ENCODE measurements around the gene TIMP2. TPM values are rescaled to one million over a fixed set of nuclear protein-coding genes. Genes with fewer than 3 reads are reported as not detected.

TIMP2 gene
- total RNA-seq: under 1 TPM; 0.35 to 0.43 TPM

GRCh38 chr17:78925234-78925633 is at the start of gene TIMP2:
TSS of gene TIMP2 (minus strand) at chr17:78925387. CDS start at chr17:78925088, 299 bp downstream.
- Mint-ChIP-seq H3K4me1 (ENCODE audit: low read depth) (peaks cover 14% of the 10 kb centered on the region), H3K9me3 (no peaks in the 10 kb centered on the region), H3K4me3 (no peak within 1 kb of the TSS), H3K36me3 (ENCODE audit: low read depth) (no peaks in the 10 kb centered on the region), H3K27ac (no peak within 1 kb of the TSS), H3K27me3 (ENCODE audit: low read depth) (peaks cover 8% of the 10 kb centered on the region)
- DNase-seq: peak; percentile 72
- CTCF ChIA-PET: no interaction called here
- intact Hi-C loops (cut with micrococcal nuclease): loop anchor here (1.0 kb wide), 1 partner anchor 60 kb away; no protein-coding TSS in a partner anchor

DNA sequence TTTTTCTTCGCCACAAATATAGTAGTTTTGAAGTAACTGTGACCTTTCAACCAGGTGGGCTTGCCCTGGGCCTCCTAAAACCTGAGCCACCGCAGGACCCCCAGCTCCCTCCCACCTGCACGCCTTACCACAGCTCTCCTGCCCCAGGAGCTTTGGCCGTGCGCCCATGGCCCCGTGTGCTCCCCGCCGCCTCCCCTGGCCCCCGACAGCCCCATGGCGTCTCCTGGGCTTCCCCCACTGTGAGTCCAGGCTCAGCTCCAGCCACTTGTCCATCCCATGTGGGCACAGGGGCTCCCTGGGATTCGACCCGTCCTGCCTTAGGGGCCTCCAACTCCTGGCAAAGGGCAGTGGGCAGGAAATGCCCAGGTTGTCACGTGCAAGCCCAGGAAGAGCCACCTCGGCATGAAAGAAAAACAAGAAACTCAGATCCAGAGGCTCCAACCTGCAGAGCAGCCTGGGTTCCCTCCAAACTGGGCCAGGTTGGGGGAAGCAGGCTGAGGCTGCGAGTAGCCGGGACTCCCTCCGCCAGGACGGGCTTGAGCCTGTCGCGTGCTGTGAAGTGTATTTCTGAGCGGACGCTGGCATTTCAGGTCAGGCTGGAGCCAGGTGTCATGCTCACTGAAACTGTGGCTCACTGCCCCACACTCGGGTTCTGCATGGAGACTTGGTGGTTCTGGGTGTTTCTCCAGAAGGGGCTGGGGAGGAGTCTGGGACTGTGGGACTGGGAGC is 48.8 kb upstream of the TIMP2 start:
- Mint-ChIP-seq H3K9me3 (no peaks in the 10 kb centered on the region), H3K4me1 (ENCODE audit: low read depth) (peaks cover 28% of the 10 kb centered on the region), H3K4me3 (no peak overlapping the region), H3K27me3 (ENCODE audit: low read depth) (no peaks in the 10 kb centered on the region), H3K27ac (no peak overlapping the region), H3K36me3 (ENCODE audit: low read depth) (peaks cover 2% of the 10 kb centered on the region)
- CTCF ChIA-PET: interaction anchor here (0.6 kb wide), 1 partner anchor 100 kb away, joined by 3 read pairs; no protein-coding TSS in a partner anchor
- intact Hi-C loops (cut with micrococcal nuclease): no loop called here
- no peak for DNase-seq

DNA sequence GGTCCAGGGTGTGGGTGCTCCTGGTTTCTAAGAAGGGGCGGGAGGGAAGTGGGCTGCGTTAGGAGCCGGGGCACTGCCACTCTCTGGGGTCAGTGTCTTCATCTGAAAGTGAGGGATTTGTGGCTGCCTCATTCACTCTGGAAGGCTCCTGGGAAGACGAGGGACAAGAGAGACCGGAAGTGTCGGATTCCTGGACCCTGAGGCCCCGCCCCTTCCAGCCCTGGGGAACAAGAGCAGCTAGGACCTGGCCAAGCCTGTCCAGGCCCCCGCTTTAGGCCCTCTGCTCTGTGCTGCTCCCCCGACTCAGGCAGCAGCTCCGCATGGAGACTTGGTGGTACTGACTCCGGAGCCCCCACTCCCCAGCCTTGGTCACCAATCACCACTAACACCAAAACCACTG is 48.0 kb upstream of the TIMP2 start:
- CTCF ChIA-PET: interaction anchor here (0.6 kb wide), 1 partner anchor 99 kb away, joined by 3 read pairs; no protein-coding TSS in a partner anchor
- intact Hi-C loops (cut with micrococcal nuclease): no loop called here
- Mint-ChIP-seq H3K36me3 (ENCODE audit: low read depth) (peaks cover 2% of the 10 kb centered on the region), H3K9me3 (no peaks in the 10 kb centered on the region), H3K27me3 (ENCODE audit: low read depth) (no peaks in the 10 kb centered on the region), H3K27ac (no peak overlapping the region), H3K4me3 (no peak overlapping the region), H3K4me1 (ENCODE audit: low read depth) (peaks cover 26% of the 10 kb centered on the region)
- DNase-seq: no peak

DNA sequence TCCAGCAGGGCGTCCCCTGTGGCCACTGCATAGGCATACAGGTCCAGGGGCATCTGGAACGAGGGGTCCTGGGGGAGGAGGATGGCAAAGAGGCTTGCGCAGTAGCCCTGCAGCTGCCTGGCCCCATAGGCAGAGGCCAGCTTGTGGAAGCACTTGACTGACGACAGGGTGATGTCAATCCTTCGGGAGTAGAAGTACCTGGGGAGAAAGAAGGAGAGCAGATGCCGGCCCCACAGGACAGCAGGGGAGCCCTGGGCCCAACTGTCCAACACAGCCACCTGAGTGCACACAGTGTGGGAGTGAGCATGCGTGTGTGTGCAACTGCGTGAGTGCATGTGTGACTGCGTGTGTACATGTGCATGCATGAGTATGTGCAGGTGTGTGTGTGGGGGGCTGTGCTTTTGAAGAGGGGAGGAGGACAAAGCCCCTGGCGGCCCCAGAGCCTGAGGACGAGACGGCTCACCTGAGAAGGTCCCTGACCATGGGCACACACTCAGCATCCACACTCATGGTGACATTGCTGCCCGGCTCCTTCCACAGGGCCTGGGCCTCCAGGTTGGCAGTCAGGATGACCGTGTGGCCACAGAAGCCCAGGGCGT is 47.4 kb upstream of the TIMP2 start:
- Mint-ChIP-seq H3K9me3 (no peaks in the 10 kb centered on the region), H3K4me3 (no peak overlapping the region), H3K4me1 (ENCODE audit: low read depth) (peaks cover 20% of the 10 kb centered on the region), H3K36me3 (ENCODE audit: low read depth) (peaks cover 2% of the 10 kb centered on the region), H3K27ac (no peak overlapping the region), H3K27me3 (ENCODE audit: low read depth) (no peaks in the 10 kb centered on the region)
- intact Hi-C loops (cut with micrococcal nuclease): no loop called here
- CTCF ChIA-PET: interaction anchor here (1.8 to 2.9 kb wide), 4 partner anchors 8 to 110 kb away, joined by 3 to 31 read pairs (median 16); partner anchors contain the start of gene LGALS3BP
- no peak for DNase-seq

- H3K36me3 Mint-ChIP-seq (ENCODE audit: low read depth): peaks cover 2% of the 10 kb centered on the region
- DNase-seq: no peak
- H3K4me3 Mint-ChIP-seq: no peak overlapping the region
- CTCF ChIA-PET: interaction anchor here (0.6 to 2.9 kb wide), 14 partner anchors 9 to 526 kb away, joined by 3 to 31 read pairs (median 4); partner anchors contain the start of gene LGALS3BP
- H3K27ac Mint-ChIP-seq: no peak overlapping the region
- intact Hi-C loops (cut with micrococcal nuclease): loop anchor here (1.0 to 2.0 kb wide), 2 partner anchors 107 to 475 kb away; no protein-coding TSS in a partner anchor
- H3K27me3 Mint-ChIP-seq (ENCODE audit: low read depth): no peaks in the 10 kb centered on the region
- no peaks in the 10 kb centered on the region for H3K9me3 Mint-ChIP-seq
- H3K4me1 Mint-ChIP-seq (ENCODE audit: low read depth): peaks cover 13% of the 10 kb centered on the region
These were observed 46.7 kb upstream of the TIMP2 start for GRCh38 chr17:78971756-78972506.

- Mint-ChIP-seq H3K9me3 (no peaks in the 10 kb centered on the region), H3K36me3 (ENCODE audit: low read depth) (peaks cover 2% of the 10 kb centered on the region), H3K4me3 (peak overlapping the region; percentile 32), H3K27me3 (ENCODE audit: low read depth) (no peaks in the 10 kb centered on the region), H3K27ac (peak overlapping the region; percentile 67), H3K4me1 (ENCODE audit: low read depth) (peaks cover 11% of the 10 kb centered on the region)
- DNase-seq: peak; percentile 89
- CTCF ChIA-PET: interaction anchor here (0.6 to 2.9 kb wide), 15 partner anchors 10 to 526 kb away, joined by 3 to 31 read pairs (median 5); partner anchors contain the start of gene LGALS3BP
- intact Hi-C loops (cut with micrococcal nuclease): loop anchor here (1.0 to 2.0 kb wide), 2 partner anchors 106 to 474 kb away; no protein-coding TSS in a partner anchor
These were observed 45.9 kb upstream of the TIMP2 start for GRCh38 chr17:78970834-78971755.

DNA sequence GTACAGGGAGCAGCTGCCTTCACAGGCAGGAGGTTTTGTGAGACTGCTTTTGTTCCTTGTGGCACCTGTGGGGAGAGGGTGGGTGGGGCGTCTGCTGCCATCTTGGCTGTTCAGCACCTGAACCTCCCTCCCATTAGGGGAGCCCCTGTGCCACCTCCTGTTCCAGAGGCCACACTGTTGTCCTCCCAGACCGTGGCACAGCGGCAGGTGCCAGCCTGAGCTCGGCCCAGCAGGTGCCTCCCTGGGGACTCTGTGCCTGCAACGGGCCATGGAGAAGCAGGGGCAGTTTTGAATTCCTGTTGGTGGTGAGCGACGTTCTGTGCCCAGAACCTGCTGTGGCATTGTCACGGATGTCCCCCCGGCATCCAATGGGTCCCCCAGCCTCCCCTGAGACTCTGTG is 44.7 kb upstream of the TIMP2 start:
- Mint-ChIP-seq H3K4me1 (ENCODE audit: low read depth) (peaks cover 8% of the 10 kb centered on the region), H3K4me3 (no peak overlapping the region), H3K9me3 (no peaks in the 10 kb centered on the region), H3K27me3 (ENCODE audit: low read depth) (no peaks in the 10 kb centered on the region), H3K36me3 (ENCODE audit: low read depth) (peaks cover 2% of the 10 kb centered on the region), H3K27ac (no peak overlapping the region)
- intact Hi-C loops (cut with micrococcal nuclease): loop anchor here (2.0 kb wide), 1 partner anchor 473 kb away; no protein-coding TSS in a partner anchor
- CTCF ChIA-PET: interaction anchor here (0.6 to 2.9 kb wide), 4 partner anchors 11 to 128 kb away, joined by 3 to 18 read pairs (median 4); partner anchors contain the start of gene LGALS3BP
- no peak for DNase-seq

GRCh38 chr17:78967782-78968362 is 42.7 kb upstream of the TIMP2 start:
- Mint-ChIP-seq H3K36me3 (ENCODE audit: low read depth) (peaks cover 2% of the 10 kb centered on the region), H3K9me3 (no peaks in the 10 kb centered on the region), H3K4me3 (no peak overlapping the region), H3K27ac (no peak overlapping the region), H3K4me1 (ENCODE audit: low read depth) (peaks cover 8% of the 10 kb centered on the region), H3K27me3 (ENCODE audit: low read depth) (no peaks in the 10 kb centered on the region)
- DNase-seq: no peak
- intact Hi-C loops (cut with micrococcal nuclease): no loop called here
- CTCF ChIA-PET: no interaction called here

- Mint-ChIP-seq H3K4me3 (no peak overlapping the region), H3K9me3 (no peaks in the 10 kb centered on the region), H3K27me3 (ENCODE audit: low read depth) (no peaks in the 10 kb centered on the region), H3K4me1 (ENCODE audit: low read depth) (peaks cover 8% of the 10 kb centered on the region), H3K27ac (no peak overlapping the region), H3K36me3 (ENCODE audit: low read depth) (peaks cover 2% of the 10 kb centered on the region)
- no peak for DNase-seq
- intact Hi-C loops (cut with micrococcal nuclease): no loop called here
- CTCF ChIA-PET: interaction anchor here (0.5 kb wide), 1 partner anchor 77 kb away, joined by 3 read pairs; no protein-coding TSS in a partner anchor
These were observed 41.9 kb upstream of the TIMP2 start for GRCh38 chr17:78966910-78967600.

GRCh38 chr17:78966123-78966813 is 41.1 kb upstream of the TIMP2 start:
- DNase-seq: no peak
- no peak overlapping the region for H3K4me3 Mint-ChIP-seq
- H3K27me3 Mint-ChIP-seq (ENCODE audit: low read depth): no peaks in the 10 kb centered on the region
- H3K36me3 Mint-ChIP-seq (ENCODE audit: low read depth): no peaks in the 10 kb centered on the region
- no peak overlapping the region for H3K27ac Mint-ChIP-seq
- no peaks in the 10 kb centered on the region for H3K9me3 Mint-ChIP-seq
- peaks cover 6% of the 10 kb centered on the region for H3K4me1 Mint-ChIP-seq (ENCODE audit: low read depth)
- intact Hi-C loops (cut with micrococcal nuclease): no loop called here
- CTCF ChIA-PET: no interaction called here
